Endothelial cell of umbilical vein (primary cell): ENCODE data around the gene KDM5C. TPM values are rescaled to one million over a fixed set of nuclear protein-coding genes. Genes with fewer than 3 reads are reported as not detected.

ENCODE experiments used
- BruUV-seq: library from RNA; stranded (reverse); fragments of 400-500 nt; replicated peaks from 2 replicates; lab custom pipeline; 2021; lab: Mats Ljungman, UMichigan
- CTCF ChIA-PET: fragments of 300-600, 350-600 bp; sonication (Branson Sonifier 250); formaldehyde crosslinking; loops from one replicate; lab custom pipeline; 2021; ENCODE audit warnings: antibody characterized with exemption, inconsistent platforms; lab: Charles Lee
- POLR2A ChIA-PET: fragments of 300-600, 350-600 bp; sonication (Branson Sonifier 250); formaldehyde crosslinking; loops from one replicate; lab custom pipeline; 2021; ENCODE audit warnings: antibody characterized with exemption, inconsistent platforms; lab: Charles Lee
- DNase-seq: peaks from one replicate; pipeline ENCODE4 v3.0.0-alpha.2; 2011; ENCODE audit warnings: low read depth, low spot score
- FAIRE-seq: peaks from 2 replicates; lab custom pipeline; 2011; peaks lifted over from hg19 to GRCh38; lab: Jason Lieb, UNC
- H2AFZ ChIP-seq: 2 replicates; pipeline ENCODE4 v1.6.0; 2012; ENCODE audit warnings: low read depth, low read length, control low read depth, inconsistent platforms
- H3K27ac ChIP-seq: 2 replicates; pipeline ENCODE4 v1.5.1; 2011; ENCODE audit warnings: low read depth, mild to moderate bottlenecking, control low read depth, low read length, moderate library complexity; ENCODE audit not compliant: insufficient read depth
- H3K27me3 ChIP-seq, 2 experiments: 2 replicates each; pipeline versions ENCODE4 v1.6.0 to v1.6.1; 2011; ENCODE audit warnings: low read length in 2 of 2, mixed read lengths in 1 of 2; ENCODE audit not compliant: control insufficient read depth in 2 of 2, insufficient read depth in 2 of 2
- H3K36me3 ChIP-seq, 2 experiments: 2 replicates in 1 of 2; 3 replicates in 1 of 2; pipeline ENCODE4 v1.5.1; 2011; ENCODE audit warnings: low read length in 2 of 2, mild to moderate bottlenecking in 1 of 2, moderate library complexity in 1 of 2; ENCODE audit not compliant: control insufficient read depth in 2 of 2, insufficient read depth in 2 of 2; ENCODE audit errors: extremely low read depth in 1 of 2
- H3K4me1 ChIP-seq: 3 replicates; pipeline ENCODE4 v1.5.1; 2011; ENCODE audit warnings: mild to moderate bottlenecking, low read length; ENCODE audit not compliant: control insufficient read depth, insufficient read depth; ENCODE audit errors: extremely low read depth
- H3K4me2 ChIP-seq: 2 replicates; pipeline ENCODE4 v1.6.1; 2011; ENCODE audit warnings: low read length, control low read depth, mixed read lengths; ENCODE audit not compliant: insufficient read depth
- H3K4me3 ChIP-seq, 3 experiments: fragments of 200-600 bp in 1 of 3; sonication (generic), shearing (Covaris generic) in 1 of 3; replicated peaks in 1 of 3; 2 replicates each; pipeline ENCODE4 v1.5.1; 2011 to 2016; ENCODE audit warnings: control low read depth in 3 of 3, low read length in 3 of 3, mild to moderate bottlenecking in 2 of 3, inconsistent platforms in 1 of 3, low read depth in 1 of 3, moderate library complexity in 1 of 3; ENCODE audit not compliant: insufficient read depth in 1 of 3
- H3K79me2 ChIP-seq: 2 replicates; pipeline ENCODE4 v1.6.0; 2012; ENCODE audit warnings: low read length, inconsistent platforms; ENCODE audit not compliant: control insufficient read depth, insufficient read depth
- H3K9ac ChIP-seq: replicated peaks from 2 replicates; pipeline ENCODE3; 2011; ENCODE audit warnings: low read length, control low read depth; ENCODE audit not compliant: insufficient read depth; ENCODE audit errors: extremely low read depth
- H3K9me1 ChIP-seq: replicated peaks from 3 replicates; pipeline ENCODE4 v1.6.0; 2011; ENCODE audit warnings: mild to moderate bottlenecking, low read length; ENCODE audit not compliant: control insufficient read depth, insufficient read depth; ENCODE audit errors: extremely low read depth
- H3K9me3 ChIP-seq: replicated peaks from 2 replicates; pipeline ENCODE4 v1.5.1; 2012; ENCODE audit warnings: low read length, inconsistent platforms; ENCODE audit not compliant: control insufficient read depth, insufficient read depth
- H4K20me1 ChIP-seq: replicated peaks from 2 replicates; pipeline ENCODE3; 2011; ENCODE audit warnings: mild to moderate bottlenecking, low read length; ENCODE audit not compliant: control insufficient read depth, insufficient read depth; ENCODE audit errors: extremely low read depth
- CTCF ChIP-seq, 2 donors: IDR thresholded peaks; 1 replicate in 1 of 2; 2 replicates in 1 of 2; pipeline ENCODE4 v1.5.1; 2011; ENCODE audit warnings: low read length in 2 of 2, mild to moderate bottlenecking in 2 of 2, moderate library complexity in 2 of 2, control low read depth in 1 of 2, inconsistent platforms in 1 of 2, low read depth in 1 of 2; ENCODE audit not compliant: insufficient read depth in 1 of 2; ENCODE audit errors: extremely low read depth in 1 of 2
- EZH2 ChIP-seq: IDR thresholded peaks from 2 replicates; pipeline ENCODE4 v1.6.1; 2012; ENCODE audit warnings: borderline replicate concordance, low read depth, mild to moderate bottlenecking, moderate library complexity, low read length, inconsistent platforms; ENCODE audit not compliant: severe bottlenecking
- FOS ChIP-seq: IDR thresholded peaks from 2 replicates; pipeline ENCODE4 v1.6.1; 2011; ENCODE audit warnings: mild to moderate bottlenecking, low read length, moderate library complexity, borderline replicate concordance; ENCODE audit not compliant: insufficient read depth
- GATA2 ChIP-seq: IDR thresholded peaks from 2 replicates; pipeline ENCODE4 v1.7.0; 2011; ENCODE audit warnings: low read depth, mild to moderate bottlenecking, moderate library complexity, mixed read lengths, low read length; ENCODE audit not compliant: insufficient read length, insufficient read depth
- JUN ChIP-seq: IDR thresholded peaks from 2 replicates; pipeline ENCODE4 v1.6.1; 2011; ENCODE audit warnings: borderline replicate concordance, low read depth; ENCODE audit not compliant: insufficient read length, insufficient read depth
- MYC ChIP-seq: IDR thresholded peaks from one replicate; pipeline ENCODE4 v1.6.1; 2011; ENCODE audit warnings: mild to moderate bottlenecking, low read depth, low read length
- POLR2A ChIP-seq: IDR thresholded peaks from 2 replicates; pipeline ENCODE4 v1.6.1; 2012; ENCODE audit warnings: low read depth, mild to moderate bottlenecking, control low read depth, low read length
- POLR2AphosphoS5 ChIP-seq: IDR thresholded peaks from 2 replicates; pipeline ENCODE4 v1.6.1; 2012; ENCODE audit warnings: low read depth, mild to moderate bottlenecking, control low read depth, low read length, moderate library complexity; ENCODE audit not compliant: insufficient read depth
- dilution Hi-C: fragments of 300-500 bp; cut with MboI; formaldehyde crosslinking; loops from one replicate; pipeline ENCODE4 v1.15.0; 2019; ENCODE audit warnings: low sequenced_read_pairs; ENCODE audit not compliant: extremely low pct_ligation_motif_present
- intact Hi-C: fragments of 100-400 bp; cut with micrococcal nuclease; formaldehyde crosslinking; loops from one replicate; pipeline ENCODE4 v1.10.0; 2022
- polyA plus RNA-seq, 4 experiments: library from polyadenylated mRNA; depleted of rRNA in 3 of 4; stranded (reverse) in 3 of 4; unstranded in 1 of 4; fragments of >200 nt; gene quantifications; 2 replicates each; pipeline versions ENCODE4 v1.2.1 to v1.2.3, GENCODE V29; 2011 to 2012; ENCODE audit warnings: missing spikeins in 1 of 4
- total RNA-seq: library from RNA; stranded (reverse); gene quantifications from 2 replicates; pipeline ENCODE4 v1.2.3, GENCODE V29; 2021
- TF ChIP-seq, protein P1 (sequence below): IDR thresholded peaks from 2 replicates; pipeline ENCODE4 v1.6.1; 2011; ENCODE audit not compliant: insufficient read depth, insufficient read length

The KDM5C gene
- total and polyA plus RNA-seq, 2 donors (not counting 3 experiments of a cell fraction or from before 2014, with no cell fraction given) = 44.7 to 78.7 TPM

DNA sequence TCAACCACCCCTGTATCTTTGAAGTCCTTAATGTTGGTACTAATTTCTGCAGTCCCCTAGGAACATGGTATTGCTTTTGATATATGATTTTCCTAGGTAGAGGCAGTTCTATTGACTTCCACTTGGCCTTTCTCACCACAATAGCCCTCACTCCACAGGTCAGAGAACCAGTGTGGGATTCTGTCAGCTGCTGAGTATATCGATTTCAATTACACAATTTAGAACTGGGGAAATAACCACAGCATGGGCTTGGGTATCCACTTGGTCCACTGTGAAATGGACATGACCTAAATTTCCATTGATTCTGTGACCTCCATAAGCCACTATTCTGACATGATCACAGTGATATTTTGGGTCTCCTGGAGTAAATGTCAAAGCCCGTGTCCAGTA, 68.8 kb downstream of the KDM5C start:
- H3K9ac ChIP-seq = no peak overlapping the region
- FAIRE-seq = no peak
- no peaks in the 10 kb centered on the region for H3K9me1 ChIP-seq
- ChIA-PET CTCF (no interaction called here), POLR2A (no interaction called here)
- H3K36me3 ChIP-seq = no peaks in the 10 kb centered on the region
- no peak for TF ChIP-seq POLR2AphosphoS5
- TF ChIP-seq POLR2A = no peak
- TF ChIP-seq MYC = no peak
- TF ChIP-seq EZH2 = no peak
- TF ChIP-seq, protein P1, sequence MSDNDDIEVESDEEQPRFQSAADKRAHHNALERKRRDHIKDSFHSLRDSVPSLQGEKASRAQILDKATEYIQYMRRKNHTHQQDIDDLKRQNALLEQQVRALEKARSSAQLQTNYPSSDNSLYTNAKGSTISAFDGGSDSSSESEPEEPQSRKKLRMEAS = no peak
- no peak for TF ChIP-seq CTCF (IDR thresholded peaks at IDR 0.05; ENCODE audit: extremely low read depth in 1 of 2, insufficient read depth in 1 of 2, low read depth in 1 of 2, low read length in 2 of 2)
- TF ChIP-seq JUN = no peak
- no peak for TF ChIP-seq GATA2
- no peak for TF ChIP-seq FOS
- H3K4me1 ChIP-seq = no peaks in the 10 kb centered on the region
- BruUV-seq = no TSS peak
- H2AFZ ChIP-seq = no peak overlapping the region
- no peaks in the 10 kb centered on the region for H3K9me3 ChIP-seq
- no peak for DNase-seq
- intact Hi-C loops (no loop called here), dilution Hi-C loops (no loop called here)
- H3K27me3 ChIP-seq = no peaks in the 10 kb centered on the region
- no peak overlapping the region for H3K4me3 ChIP-seq
- H3K27ac ChIP-seq = no peak overlapping the region
- H3K4me2 ChIP-seq = no peak overlapping the region
- H3K79me2 ChIP-seq = no peaks in the 10 kb centered on the region
- H4K20me1 ChIP-seq = no peaks in the 10 kb centered on the region
